Activated CD4-positive, alpha-beta T cell treated with anti-CD3 and anti-CD28 coated beads for 24 hours (primary cell): ENCODE data around the gene MLH1.
"Not testable (repeated sequence)": the region's sequence is repeated elsewhere in the genome, so short reads cannot be mapped to it uniquely, and the experiment has no call there.

Experiments used
- DNase-seq, 2 donors: peaks; one replicate each; pipeline ENCODE4 v3.0.0-alpha.2; 2020; ENCODE audit warnings: low read depth in 2 of 2

Gene MLH1

GRCh38 chr3:37032961-37033360, 39.6 kb downstream of the MLH1 start:
- no peak for DNase-seq

DNA sequence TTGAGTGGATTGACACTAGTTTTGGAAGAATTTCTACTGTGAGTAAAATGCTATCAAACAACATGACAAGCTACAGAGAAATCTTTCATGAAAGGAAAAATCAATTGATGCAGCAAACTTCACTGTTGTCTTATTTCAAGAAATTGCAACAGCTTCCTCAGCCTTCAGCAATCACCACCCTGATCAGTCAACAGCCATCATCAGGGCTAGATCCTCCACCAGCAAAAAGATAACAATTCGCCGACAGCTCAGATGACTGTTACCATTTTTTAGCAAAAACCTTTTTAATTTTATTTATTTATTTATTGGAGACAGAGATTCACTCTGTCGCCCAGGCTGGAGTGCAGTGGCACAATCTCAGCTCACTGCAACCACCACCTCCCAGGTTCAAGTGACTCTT, 44.0 kb downstream of the MLH1 start:
- no peak for DNase-seq

- no peak for DNase-seq
Observed at GRCh38 chr3:37039161-37039846, 46.0 kb downstream of the MLH1 start.

DNA sequence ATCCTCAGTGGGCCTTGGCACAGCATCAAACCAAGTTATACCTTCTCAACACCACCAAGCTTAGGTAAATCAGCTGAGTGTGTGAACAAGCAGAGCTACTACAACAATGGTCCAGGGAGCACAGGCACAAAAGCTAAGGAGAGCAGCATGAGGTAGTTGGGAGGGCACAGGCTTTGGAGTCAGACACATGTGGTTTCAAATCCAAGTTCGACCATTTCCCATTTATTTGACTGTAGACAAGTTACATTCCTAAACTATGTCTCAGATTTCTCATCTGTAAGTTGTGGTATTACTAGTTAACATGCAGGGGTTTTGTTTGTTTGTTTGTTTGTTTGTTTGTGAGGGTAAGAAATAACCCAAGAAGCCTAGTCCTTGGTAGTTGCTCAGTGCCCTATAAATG, 46.9 kb downstream of the MLH1 start:
- no peak for DNase-seq

DNA sequence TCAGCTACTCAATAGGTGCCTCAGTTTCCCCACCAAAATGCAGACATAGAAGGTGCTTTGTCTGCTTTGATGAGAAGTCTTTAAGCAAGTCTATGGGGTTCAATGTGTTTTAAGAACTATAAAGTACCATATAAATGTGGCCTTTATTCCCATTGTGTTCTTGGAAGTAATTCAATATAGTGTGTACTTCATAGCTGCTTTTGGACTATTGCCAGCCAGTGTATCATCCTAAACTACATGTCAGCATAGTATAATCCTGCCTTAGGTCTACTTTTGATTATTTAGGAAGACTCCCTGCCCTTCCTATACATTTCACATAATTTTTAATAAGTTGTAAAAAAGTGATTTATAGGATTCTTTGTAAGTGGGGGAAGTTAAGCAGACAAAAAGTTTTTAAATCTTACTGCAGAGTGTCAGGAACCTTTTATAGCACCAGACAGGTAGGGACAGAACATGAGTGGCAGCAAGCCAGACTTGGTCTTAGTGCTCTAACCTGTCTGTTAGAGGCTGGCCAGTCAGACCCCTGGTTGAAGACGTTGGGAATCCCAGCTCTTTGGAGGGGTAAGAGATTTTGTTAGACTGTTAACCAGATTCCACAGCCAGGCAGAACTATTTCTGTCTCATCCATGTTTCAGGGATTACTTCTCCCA, 48.4 kb downstream of the MLH1 start:
- DNase-seq: no peak

DNA sequence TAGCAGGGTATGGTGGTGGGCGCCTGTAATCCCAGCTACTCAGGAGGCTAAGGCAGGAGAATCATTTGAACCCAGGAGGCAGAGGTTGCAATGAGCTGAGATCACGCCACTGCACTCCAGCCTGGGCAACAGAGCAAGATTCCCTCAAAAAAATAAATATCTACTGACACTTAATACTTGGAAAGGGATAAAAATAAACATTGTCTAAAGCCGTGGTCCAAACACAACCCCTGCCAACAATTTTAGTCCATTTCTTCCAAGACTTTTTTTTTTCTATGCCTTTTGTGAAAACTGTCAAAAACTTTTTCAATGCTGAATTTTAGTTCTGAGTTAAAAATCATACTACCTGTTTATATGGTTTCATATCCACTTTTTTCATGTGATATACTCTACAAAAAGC, 49.4 kb downstream of the MLH1 start:
- not testable (repeated sequence) for DNase-seq

DNA sequence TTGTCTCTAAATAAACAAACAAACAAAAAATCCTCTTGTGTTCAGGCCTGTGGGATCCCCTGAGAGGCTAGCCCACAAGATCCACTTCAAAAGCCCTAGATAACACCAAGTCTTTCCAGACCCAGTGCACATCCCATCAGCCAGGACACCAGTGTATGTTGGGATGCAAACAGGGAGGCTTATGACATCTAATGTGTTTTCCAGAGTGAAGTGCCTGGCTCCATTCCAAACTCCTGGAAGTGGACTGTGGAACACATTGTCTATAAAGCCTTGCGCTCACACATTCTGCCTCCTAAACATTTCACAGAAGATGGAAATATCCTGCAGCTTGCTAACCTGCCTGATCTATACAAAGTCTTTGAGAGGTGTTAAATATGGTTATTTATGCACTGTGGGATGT, 57.0 kb downstream of the MLH1 start:
- DNase-seq: no peak

- no peak for DNase-seq
Observed at GRCh38 chr3:37052860-37053259, 59.5 kb downstream of the MLH1 start.

- no peak for DNase-seq
Observed at GRCh38 chr3:37053337-37053736, 60.0 kb downstream of the MLH1 start.

GRCh38 chr3:37053753-37054152, 60.4 kb downstream of the MLH1 start:
- no peak for DNase-seq

GRCh38 chr3:37054370-37054769, 61.1 kb downstream of the MLH1 start:
- DNase-seq: no peak

DNA sequence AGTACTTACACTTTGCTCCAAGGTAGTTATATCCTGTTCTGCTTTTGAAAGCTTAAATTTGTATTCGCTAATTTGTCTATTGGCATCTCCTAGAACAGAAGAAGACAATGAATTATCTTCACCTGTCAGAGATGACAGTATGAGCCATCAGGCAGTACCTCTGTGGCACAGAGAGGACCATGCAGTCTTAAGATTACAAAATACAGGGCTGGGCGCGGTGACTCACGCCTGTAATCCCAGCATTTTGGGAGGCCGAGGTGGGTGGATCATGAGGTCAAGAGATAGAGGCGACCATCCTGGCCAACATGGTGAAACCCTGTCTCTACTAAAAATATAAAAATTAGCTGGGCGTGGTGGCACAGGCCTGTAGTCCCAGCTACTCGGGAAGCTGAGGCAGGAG, 61.8 kb downstream of the MLH1 start:
- not testable (repeated sequence) for DNase-seq

DNA sequence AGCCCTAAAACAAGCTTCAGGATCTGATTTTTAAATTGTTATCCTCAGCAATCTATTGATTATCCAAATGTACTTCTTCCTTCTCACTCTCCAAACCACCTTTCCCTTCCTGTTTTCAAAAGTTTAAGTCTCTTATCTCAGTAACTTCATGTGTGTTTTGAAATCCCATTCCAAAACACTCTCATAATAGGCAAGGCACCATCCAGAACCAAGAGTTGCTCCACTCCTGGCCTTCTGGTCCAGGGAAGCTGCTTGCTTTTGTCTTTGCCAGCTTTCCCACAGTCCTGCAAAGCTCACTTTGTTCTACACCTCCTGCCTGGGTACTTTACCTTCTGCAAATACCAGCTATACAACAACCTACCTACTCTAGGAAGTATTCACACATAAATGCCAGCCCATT, 63.5 kb downstream of the MLH1 start:
- DNase-seq: no peak

DNA sequence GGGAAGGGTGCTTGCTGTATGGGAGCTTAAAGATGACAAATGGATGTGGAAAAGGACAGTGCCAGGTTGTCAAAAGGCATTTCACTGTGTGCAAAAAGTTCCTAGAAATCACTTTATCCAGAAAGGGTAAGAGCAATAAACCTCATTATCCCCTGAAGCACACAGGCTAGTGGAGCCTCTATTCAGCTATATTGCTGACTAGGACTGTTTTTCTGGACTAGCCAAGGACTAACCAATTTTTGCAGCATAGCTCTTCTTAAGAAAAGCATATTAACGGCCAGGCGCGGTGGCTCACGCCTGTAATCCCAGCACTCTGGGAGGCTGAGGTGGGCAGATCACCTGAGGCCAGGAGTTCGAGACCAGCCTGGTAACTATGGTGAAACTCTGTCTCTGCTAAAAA, 64.8 kb downstream of the MLH1 start:
- DNase-seq: no peak

- DNase-seq: no peak
Observed at GRCh38 chr3:37064747-37065146, 71.4 kb downstream of the MLH1 start.

DNA sequence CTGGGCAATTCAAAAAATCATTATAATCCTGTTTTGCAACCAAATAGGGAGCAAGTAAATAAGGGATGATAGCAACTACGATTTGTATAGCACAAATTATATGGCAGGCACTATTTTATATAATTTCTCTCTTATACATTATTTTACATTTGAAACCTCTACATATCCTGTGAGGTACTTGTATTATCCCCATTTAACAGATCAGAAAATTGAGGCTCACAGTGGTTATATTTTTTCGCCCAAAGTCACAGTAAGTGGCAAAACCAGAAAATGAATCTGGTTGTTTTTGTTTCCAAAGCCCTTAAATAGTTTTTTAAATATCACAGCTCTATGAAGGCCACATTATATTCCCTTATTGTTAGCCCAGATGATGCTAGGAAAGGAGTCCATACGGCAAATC, 74.3 kb downstream of the MLH1 start:
- DNase-seq: no peak

DNA sequence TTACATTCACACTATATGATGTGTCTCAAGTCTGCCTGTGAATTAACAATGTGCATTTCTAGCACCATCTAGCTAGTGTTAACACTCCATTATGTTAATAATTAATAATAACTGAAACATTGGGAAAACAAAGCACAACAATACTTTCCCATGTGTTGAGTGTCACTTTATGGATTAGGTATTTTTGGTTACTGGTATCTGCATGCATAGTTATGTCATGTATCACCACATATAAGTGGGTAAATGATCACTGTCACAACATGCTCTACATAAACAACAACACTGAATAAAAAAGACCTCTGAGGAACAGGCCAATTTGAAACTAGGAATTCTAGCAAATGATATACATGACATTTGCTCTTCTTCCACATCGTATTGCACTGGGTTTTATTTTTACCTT, 74.7 kb downstream of the MLH1 start:
- DNase-seq: no peak

- DNase-seq: no peak
Observed at GRCh38 chr3:37071921-37072320, 78.6 kb downstream of the MLH1 start.

DNA sequence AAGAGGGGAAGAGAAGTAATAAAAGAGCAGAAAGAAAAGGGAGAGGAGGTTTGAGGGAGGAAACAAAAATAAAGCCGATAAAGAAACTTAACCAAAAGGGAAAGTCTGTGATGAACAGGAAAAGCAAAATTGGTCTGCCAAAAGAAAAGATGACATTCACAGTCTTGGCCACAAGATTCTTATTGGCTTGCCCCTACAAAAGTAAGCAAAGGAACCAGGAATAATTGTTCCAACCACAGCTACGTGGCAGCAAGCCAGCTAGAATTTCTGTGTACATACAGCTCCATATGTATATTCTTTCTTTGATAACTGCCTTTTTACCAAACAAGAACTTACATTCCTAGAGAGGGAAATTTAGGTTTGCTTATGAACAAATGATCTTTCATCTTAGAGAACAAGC, 79.6 kb downstream of the MLH1 start:
- DNase-seq: no peak

DNA sequence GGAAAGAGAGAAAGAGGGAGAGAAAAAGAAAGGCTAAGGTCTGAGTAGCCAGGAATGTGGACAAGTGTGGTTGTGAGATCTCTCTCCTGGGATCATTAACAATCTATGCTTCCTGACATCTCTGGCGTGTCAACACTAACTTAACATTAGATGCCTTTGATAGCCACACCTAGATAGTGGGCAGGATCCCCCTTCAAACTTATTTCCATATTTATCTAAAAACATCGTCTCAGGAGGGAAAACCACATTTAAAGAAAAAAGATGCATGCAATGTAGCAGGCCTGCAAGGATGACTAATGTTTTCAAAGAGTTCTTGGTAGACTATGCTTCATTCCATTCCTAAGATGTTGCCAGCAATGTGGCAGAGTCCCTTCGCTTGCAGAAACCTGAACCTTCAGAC, 80.9 kb downstream of the MLH1 start:
- no peak for DNase-seq

DNA sequence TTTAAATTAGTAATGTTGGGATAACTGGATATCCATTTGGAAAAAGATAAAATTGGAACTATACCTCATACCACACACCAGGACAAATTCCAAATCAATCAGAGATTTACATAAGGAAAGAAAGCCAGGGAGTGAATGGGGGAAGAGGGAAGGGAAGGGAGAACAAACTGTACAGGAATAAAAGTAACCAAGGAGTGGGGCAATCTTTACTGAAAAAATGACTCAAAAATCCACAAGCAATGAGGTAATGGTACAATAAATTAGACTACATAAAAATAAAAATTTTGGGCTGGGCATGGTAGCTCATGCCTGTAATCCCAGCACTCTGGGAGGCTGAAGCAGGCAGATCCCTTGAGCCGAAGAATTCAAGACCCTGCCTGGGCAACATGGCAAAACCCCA, 82.6 kb downstream of the MLH1 start:
- DNase-seq: no peak

DNA sequence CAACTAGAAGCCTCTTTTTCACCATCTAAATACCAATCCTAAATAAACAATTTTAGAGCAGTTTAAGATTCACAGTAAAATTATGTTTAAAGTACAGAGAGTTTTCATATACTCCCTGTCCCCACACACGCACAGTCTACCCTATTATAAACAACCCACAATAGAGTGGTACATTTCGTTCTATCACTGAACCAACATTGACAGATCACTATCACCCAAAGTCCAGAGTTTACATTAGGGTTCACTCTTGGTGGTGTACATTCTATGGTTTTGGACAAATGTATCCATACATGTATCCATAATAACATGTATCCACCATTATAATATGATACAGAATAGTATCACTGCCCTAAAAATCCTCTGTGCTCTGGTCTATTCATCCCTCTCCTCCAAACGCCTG, 89.0 kb downstream of the MLH1 start:
- DNase-seq: no peak

GRCh38 chr3:37086918-37087317, 93.6 kb downstream of the MLH1 start:
- DNase-seq: no peak

DNA sequence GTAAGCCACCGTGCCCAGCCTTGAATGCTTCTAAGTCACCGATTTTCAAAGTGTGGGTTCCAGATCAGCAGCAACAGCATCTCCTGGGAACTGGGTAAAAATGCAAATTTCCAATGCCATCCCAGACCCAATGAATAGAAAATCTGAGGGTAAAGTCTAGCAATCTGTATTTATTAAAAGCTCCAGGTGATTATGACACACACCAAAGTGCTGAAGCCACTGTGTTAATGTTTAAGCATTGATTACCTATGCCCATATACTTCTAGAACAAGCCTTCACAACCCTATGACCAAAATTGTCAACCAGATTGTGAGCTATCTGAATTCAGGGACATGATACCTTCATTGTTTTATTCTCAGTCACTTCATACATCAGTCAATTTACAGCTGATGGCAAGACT, 94.6 kb downstream of the MLH1 start:
- no peak for DNase-seq
